Pons (tissue), 1 donor: ENCODE data around the gene EXOC3L4.

Experiments used
- DNase-seq: peaks from one replicate; pipeline ENCODE4 v3.0.0-alpha.2; 2016; ENCODE audit warnings: low spot score

The EXOC3L4 gene

DNA sequence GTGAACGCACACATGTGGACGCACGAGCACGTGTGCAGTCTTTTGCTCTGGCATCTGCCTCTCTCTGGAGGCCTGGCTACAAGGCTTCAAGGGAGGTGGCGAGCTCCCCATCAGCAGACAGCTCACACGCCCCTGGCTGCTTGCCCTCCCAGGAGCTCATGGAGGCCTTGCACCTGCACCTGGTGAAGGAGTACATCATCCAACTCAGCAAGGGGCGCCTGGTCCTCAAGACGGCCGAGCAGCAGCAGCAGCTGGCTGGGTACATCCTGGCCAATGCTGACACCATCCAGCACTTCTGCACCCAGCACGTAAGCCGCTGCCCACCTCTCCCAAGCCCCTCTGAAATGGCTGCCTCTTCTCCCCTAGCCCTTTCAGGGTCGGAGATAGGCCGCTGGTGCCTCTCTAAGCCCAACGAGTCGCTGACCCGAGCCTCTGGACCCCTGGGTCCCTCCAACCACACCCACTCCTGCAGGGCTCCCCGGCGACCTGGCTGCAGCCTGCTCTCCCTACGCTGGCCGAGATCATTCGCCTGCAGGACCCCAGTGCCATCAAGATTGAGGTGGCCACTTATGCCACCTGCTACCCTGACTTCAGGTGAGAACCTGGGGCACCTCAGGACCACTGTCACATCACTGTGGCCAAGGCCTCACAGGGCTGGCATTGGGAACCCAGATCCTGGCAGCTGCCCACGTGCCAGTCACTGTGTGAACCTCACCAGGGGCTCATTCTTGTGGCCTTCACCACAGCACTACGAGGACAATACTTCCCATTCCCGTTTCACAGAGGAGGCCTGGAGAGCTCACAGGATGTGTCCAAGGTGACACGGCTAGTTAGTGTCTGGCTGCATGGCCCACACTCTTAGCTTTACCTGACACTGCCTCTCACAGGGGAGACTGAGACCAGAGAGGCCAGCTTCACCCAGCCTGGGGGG, 39.0 kb downstream of the EXOC3L4 start:
- no peak for DNase-seq

DNA sequence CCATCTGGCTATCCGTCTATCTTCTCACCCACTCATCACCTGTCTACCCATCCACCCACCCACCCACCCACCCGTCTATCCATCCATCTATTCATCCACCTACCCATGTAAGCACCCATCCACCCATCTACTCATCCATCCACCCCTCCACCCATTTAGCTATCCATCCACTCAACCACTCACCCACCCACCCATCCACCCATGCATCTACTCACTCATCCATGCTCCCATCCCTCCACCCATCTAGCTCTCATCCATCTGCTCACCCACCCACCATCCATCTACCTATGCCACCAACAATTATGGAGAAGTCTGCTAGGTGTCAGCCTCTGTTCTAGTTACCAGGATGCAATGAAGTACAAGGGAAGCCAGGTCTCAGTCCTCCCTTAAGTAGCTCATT, 39.9 kb downstream of the EXOC3L4 start:
- no peak for DNase-seq

DNA sequence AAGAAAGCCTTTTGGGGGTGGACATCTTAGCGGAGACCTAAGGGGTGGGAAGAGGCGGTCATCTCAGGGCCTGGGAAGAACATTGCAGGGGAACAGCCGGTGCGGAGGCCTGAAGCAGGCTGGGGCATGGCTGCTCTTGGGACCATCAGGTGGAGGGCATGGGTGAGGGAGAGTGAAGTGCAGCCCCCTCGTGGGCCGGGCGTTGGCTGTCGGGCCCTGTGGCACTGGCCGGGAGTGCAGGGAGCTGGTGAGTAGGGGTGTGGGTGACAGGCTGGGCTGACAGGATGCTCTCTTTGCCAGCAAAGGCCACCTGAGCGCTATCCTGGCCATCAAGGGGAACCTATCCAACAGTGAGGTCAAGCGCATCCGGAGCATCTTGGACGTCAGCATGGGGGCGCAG, 40.4 kb downstream of the EXOC3L4 start:
- DNase-seq = no peak

DNA sequence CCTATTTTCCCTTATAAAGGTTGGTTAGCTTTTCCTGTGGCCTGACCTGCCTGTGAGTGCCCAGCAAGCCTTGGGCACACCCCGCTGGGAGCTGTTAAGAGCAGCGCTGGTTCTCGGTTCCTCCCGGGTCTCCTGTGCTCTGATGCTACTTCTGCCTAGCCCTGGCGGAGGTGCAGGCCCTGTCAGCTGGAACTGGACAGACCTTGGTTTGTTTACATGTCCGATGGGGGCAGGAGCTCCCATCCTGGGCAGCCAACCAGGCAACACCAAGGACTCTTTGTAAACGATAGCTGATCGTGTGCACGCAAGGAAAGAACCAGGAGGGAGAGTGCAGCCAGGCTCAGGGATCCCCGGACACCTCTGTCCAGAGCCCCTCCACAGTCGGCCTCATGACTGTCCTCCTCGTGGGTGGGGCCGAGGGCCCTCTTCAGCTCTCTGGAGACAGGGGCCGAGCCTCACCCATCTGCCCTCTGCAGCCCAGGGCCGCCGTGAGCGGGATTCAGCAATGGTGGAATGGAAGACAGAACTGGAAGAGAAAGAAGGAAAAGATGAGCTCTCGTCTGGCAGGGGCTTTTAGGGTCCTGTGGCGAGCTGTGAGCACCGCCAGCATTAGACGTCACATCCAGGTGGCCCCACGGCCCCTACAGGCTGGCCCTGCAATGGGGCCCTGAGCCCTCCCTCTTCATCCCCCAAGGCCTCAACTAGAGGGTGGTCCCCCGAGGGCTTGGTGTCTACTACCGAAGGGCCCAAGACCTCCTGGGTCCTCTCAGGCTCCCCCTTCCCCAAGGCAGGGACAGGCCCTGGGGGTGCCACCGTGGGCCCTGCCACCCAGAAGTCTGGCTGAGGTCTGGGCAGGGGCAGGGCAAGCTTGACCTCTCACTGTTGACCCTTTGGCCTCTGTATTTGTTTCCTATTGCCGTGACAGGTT, 41.1 kb downstream of the EXOC3L4 start:
- DNase-seq = no peak

DNA sequence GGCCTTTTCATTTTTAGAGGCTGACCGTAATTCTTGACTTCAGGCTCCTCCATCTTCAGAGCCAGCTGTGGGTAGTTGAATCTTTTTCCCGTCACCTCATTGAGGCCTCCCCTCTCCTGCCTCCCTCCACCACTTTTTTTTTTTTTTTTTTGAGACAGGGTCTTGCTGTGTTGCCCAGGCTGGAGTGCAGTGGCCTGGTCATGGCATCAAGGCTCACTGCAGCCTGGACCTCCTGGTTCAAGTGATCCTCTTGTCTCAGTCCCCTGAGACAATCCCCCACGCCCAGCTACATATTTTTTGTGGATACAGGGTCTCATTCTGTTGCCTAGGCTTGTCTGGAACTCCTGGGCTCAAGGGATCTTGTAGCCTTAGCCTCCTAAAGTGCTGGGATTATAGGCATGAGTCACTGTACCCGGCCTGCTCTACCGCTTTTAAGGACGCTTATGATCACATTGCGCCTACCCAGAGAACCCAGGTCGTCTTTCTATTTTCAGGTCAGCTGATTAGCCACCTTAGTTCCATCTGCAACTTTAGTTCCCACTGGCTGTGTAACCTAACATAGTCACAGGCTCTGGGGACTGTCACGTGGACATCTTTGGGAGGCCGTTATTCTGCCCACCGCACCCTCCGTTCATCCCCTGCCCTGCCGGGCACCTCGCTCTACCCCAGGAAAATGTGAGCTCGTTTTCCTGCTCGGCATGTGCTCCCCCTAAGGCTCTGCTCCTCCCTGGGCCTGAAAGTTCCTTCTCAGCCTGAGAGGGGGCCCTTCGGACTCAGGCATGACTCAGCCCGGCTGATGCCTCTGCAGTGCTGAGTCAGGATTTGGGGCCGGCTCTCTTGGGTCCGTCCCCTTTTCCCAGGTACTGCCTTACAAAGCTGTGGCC, 42.1 kb downstream of the EXOC3L4 start:
- peak; percentile 20 for DNase-seq

DNA sequence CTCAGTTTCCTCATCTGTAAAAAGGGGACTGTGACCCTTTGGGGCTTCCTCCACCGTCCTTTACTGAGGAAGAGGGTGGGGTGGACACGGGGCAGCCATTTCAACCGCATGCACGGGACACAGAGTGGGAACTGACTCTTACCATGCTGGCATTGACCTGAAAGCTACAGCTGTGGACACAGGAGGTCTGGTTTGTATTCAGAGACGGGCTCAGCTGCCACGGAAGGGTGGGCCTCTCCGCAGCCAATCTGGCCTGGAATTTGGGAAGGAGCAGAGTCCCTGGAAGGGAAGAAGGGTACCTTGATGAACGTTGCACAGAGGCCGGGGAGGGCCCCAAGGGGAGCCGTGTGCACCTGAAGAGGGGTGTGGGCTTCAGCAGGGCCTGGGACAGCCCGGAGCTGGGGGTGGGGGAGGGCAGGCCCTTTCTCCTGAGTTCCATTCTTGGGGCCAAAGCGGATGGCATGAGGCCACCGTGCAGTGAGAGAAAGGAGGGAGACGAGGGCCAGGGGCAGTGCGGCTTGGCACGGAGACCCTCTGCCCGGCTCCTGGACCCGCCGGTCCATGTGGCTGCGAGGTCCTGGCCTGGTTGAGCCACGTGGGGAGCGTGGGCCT, 43.3 kb downstream of the EXOC3L4 start:
- no peak for DNase-seq

DNA sequence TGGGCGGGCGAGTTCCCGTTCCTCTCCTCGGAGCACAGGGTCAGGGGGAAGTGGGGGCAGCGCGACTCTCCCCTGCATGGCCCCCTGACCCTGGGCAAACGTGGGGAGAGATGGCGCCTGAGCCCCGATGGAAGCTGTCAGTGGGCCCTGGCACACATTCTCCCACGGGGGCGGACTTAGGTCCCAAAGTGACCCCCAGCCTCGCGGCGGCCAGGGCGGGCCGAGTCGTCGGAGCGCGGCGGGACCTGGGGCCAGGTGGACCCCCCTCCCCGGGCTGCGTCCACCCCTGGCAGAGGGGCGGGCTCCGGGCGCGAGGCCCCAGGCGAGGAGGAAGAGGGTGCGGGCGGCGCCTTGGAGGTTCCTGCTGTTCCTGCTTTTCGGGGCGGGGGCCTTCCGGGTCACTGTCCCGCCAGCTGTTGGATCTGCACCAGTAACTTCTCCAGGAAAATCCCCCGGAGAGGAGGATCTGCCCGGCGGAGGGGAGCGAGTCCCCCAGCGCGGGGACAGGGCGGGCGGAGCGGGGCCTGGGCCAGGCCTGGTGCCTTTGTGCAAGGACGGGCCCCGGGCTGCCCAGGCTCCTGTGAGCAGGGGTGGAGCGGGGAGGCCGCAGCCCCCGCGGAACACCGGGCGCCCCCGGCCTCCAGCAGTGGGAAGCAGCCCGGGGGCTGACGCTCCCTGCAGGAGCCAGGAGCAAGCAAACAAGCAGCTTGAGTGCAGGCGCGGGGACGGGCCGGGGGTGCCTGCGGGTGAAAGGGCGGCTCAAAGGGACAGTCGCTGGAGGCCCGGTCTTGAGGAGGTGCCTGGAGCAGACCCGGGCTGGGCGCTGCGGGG, 44.0 kb downstream of the EXOC3L4 start:
- no peak for DNase-seq

DNA sequence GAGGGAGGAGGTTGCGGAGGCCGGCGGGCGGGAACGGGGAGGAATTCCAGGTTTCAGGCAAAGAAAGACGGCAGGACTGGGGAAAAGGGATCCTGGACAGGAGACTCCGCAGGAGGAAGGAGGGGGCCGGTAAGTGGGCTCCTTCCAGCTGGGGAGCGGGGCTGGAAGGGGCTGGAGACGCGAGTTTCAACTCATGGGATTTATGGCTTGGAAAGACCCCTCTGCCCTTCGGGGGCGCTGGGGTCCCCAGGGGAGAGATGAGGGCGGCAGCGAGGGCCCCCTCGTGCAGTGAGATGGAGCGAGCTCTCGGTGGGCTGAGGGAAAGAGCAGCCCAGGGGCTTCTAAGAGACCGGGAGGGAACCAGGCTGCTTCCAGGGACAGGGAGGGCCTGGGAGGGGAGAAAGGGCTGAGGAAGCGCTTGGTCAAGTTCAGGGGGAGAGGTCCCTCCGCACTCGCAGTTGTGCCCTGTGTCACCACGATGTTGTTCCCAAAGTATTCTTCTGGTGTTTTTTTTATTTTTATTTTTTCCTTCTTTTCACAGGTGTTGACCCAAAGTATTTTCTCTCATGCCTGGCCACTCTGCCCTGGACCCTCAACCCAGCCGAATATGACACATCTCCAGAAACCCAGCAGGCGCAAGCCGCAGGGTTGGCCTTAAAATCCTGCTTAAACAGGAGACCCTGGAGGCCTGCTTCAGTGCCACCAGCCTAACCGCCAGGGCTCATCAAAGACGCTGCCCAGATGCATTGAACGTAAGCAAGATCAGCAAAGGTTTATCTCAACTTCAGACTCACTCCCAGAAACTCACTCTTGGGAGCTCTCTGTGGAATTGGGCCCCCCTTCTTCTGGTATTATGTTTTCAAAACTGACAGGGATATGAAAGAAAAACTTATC, 44.9 kb downstream of the EXOC3L4 start:
- DNase-seq = no peak

DNA sequence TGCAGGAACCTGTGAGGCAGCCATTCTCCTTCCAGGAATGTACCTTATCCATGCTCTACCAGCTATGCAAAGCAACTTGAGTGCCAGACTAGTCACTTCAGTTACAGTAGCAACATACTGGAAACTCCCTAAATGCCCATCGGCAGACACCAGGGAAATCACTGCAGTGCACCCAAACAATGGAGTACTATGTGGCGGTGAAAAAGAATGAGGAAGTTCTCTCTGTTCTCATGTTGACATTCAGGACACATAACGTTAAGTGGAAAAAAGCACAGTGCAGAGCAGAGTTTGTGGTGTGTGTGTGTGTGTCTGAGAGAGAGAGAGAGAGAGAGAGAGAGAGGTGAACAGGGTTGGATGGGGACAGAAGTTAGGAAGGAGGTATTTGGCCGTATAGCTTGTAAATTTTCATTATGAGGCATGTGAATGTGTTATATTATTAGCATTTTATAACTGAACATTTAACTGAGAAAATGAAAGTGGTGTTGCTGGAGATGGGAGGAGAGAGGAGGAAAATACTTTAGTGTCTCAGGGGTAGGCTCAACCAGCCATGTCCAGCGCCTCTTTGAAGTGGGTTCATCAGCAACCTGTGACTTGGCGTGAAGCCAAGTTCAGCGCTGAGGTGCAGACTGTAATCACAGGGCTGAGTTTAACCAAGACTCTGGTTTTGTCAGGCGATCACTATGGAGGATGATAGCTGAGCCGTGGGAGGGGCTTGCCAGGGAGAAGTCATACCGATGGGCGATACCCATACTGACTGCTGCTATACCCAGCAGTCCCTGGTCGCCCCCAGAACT, 46.0 kb downstream of the EXOC3L4 start:
- no peak for DNase-seq

DNA sequence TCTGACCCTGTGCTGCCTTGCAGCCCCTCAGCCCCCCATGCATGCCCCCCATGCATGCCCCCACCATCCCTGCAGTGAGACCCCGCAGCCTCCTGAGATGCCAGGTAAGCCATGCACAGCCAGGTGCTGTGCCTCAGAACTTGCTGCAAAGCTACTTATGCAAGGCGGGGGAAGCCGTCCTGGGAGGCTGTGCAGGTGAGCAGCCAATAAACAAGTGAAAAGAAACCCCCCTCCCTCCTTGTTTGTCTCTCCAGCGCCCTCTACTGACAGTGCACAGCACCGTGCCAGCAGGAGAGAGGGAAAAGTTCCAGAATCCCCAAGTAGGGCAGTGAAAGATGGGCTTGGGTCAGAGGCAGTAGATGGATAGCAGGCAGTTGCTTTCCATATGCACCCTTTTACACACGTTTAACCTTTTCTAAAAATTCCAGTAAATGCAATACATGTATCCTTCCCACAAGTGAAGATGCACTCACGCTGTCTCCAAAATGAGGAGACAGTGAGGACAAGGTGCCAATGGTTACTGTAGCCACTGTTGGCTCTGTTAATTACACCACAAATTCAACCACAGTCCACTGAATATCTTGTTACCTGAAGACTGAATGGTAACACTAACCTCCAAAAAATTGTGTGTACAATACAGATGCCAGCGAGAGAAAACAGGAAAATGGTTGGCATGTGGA, 46.7 kb downstream of the EXOC3L4 start:
- peak; percentile 46 for DNase-seq

DNA sequence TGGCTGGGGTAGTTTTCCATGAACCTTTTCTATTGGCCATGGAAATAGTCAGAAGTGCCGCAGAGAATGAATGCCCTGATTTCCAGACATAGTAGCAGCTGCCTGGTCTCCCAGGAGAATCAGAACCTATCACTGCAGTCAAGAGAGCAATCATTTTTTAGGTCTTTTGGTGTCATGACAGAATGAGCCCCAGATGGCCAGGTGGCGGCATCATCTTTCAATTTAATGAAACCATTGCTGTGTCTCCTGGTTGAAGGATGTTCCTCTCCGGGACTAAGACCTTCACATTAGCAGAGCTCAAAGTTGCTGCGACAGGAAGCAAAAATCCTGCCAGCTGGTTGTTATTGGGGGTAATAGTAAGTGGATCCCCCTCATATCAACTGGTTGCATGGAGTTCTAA, 47.5 kb downstream of the EXOC3L4 start:
- DNase-seq = peak; percentile 25

DNA sequence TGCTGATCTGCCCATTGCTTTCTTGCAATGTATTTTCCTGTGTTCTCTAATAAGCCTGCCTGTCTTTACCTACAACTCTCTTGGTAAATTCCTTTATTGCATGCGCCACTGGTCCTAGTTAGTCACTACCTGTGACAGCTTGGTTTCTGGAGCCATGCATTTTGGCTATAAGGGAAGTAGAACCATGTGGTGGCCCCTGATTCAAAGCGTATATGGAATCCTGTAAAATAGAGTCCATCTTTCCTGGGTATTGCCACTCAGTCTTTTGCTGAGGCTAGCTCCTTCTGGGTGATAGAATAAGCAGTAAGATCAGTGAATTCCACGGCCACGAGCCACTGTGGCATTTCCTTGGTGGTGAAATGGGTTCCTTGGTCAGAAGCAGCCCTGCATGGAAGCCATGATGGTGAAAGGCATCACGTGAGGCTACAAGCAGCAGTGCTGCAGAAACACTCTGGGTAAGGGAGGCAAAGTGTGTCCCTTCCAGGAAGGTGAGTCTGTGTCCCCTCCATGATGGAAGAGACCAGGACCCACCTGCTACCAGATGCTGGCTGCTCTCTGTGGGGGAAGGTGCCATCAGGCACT, 48.3 kb downstream of the EXOC3L4 start:
- no peak for DNase-seq

DNA sequence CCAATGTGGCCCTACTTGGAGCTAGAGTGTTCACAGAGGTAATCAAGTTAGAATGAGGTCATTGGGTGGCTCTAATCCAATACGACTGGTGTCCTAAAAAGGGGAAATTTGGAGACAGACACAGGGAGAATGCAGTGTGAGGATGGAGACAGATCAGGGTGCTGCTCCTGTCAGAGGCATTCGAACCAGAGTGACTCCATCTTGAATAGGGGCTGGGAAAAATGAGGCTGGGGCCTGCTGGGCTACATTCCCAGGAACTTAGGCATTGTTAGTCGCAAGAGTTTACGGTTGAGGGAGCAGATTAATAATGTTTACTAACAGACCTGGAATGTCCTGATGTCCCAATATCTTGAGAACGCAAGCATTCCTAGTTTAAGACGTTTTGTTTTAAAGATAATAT, 49.0 kb downstream of the EXOC3L4 start:
- DNase-seq = no peak

DNA sequence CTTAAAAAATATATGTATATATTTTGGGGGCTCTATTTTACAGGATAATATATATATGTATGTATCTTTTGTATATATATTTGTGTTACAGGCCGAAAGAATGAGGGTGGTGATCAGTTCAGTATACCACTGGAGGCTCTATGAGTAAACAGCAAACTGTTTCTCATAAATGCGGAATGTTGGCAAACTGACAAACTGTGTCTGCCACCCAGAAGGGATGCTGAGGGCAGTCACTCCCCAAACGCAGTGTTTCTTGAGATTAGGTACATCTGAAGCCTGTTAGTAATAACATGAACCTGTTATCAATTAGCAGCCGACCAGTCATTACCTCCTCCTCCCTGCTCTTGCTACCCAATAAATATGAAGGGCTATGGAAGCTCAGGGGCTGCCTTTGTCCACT, 49.6 kb downstream of the EXOC3L4 start:
- no peak for DNase-seq

DNA sequence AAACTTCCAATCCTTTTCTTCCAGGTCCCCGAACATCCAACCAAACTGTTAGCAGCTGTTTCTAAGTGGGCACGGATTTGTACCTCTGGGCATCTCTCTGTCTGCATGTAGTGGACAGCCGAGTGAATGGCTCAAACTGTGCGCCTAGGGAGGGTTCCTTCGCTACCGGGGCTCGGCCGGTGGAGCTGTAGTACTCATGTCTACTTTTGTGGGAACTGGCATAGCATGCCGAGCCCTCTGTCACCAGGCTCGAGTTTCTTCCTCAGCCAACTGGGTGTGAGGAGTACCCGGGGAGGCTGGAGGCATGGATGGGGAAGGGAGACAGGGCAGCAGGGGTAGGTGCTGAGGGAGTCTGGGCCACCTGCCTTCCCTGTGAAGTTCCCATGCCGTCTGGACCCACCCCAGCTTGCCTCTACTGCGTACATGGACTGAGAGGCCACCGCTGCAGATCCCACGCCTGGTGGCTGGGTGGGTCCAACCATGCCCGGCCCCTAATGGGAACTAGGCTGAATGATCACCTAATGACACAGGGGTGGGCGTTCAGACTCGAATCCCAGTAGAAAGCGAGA, 51.7 kb downstream of the EXOC3L4 start:
- no peak for DNase-seq

DNA sequence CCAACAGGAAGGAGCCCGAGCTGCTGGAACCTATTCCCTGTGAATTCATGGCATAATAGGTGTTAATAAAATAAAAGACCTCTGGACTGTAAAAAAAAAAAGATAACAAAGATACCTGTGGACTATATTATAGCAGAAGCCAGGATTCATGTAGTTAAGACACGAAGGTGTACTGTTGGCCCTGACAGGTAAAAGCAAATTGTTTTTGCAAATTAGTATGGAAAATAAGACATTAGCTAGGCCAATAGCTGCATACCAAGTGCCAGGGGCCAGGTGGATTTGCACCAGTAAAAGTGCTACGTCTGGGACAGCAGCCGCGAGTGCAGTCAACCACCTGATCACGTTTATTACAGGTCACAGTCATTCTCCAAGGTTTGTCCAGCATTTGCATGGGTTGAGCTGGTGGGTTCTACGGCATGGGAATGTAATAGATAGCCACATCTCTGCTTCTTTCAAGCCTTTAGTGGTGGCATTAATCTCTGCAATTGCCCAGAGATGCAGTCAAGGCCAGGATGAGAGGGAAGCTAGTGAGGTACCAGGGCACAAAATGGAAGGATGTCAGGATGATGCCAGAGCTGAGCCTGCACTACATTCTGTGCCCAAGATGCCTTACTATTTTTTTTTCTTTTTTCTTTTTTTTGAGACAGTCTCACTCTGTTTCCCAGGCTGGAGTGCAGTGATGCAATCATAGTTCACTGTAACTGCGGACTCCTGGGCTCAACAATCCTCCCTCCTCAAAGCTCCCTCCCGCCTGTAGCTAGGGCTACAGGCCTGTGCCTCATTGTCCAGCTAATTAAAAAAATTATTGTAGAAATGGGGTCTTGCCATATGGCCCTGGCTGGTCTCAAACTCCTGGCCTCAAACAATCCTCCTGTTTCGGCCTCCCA, 55.1 kb downstream of the EXOC3L4 start:
- DNase-seq = no peak
